K562 (cell line): ENCODE measurements around the gene DESI2. TPM values are rescaled to one million over a fixed set of nuclear protein-coding genes. Genes with fewer than 3 reads are reported as not detected.

ENCODE experiments used
- C11orf30 ChIP-seq: fragments of 450-650 bp; IDR thresholded peaks from 2 replicates; pipeline ENCODE4 v1.6.1; 2016; ENCODE audit warnings: low read depth, mild to moderate bottlenecking
- CBX1 ChIP-seq: sonication (generic); IDR thresholded peaks from 2 replicates; pipeline ENCODE4 v1.6.1; 2016; ENCODE audit warnings: antibody characterized with exemption, low read depth, mild to moderate bottlenecking
- CEBPG ChIP-seq, 3 experiments: fragments of 200-800 bp in 1 of 3; sonication (Bioruptor generic) in 1 of 3; sonication (generic) in 1 of 3; formaldehyde crosslinking in 1 of 3; IDR thresholded peaks in 2 of 3; conservative IDR thresholded peaks in 1 of 3; 2 replicates each; pipeline versions ENCODE4 v1.6.1 to v1.8.0; 2016 to 2022; ENCODE audit warnings: missing compliant biosample characterization in 2 of 3, missing genetic modification characterization in 2 of 3, mild to moderate bottlenecking in 1 of 3, missing genetic modification reagents in 1 of 3
- E2F6 ChIP-seq, 2 experiments: IDR thresholded peaks; 2 replicates each; pipeline ENCODE4 v1.6.1; 2011; ENCODE audit warnings: borderline replicate concordance in 1 of 2, control low read depth in 1 of 2, low read depth in 1 of 2, low read length in 1 of 2, mild to moderate bottlenecking in 1 of 2, mixed read lengths in 1 of 2, moderate library complexity in 1 of 2; ENCODE audit not compliant: insufficient read depth in 1 of 2, insufficient read length in 1 of 2, poor library complexity in 1 of 2, severe bottlenecking in 1 of 2; ENCODE audit errors: extremely low read depth in 1 of 2
- HCFC1 ChIP-seq: IDR thresholded peaks from 2 replicates; pipeline ENCODE4 v1.6.1; 2012; ENCODE audit warnings: low read depth, low read length, improper control_type of control experiment
- KDM4B ChIP-seq, 2 experiments: fragments of 450-650 bp in 1 of 2; sonication (generic) in 1 of 2; IDR thresholded peaks; 2 replicates each; pipeline ENCODE4 v1.6.1; 2016 to 2017; ENCODE audit warnings: borderline replicate concordance in 2 of 2, antibody characterized with exemption in 1 of 2, low read depth in 1 of 2, mild to moderate bottlenecking in 1 of 2
- MAFF ChIP-seq: IDR thresholded peaks from 2 replicates; pipeline ENCODE4 v1.6.1; 2012; ENCODE audit warnings: low read length, improper control_type of control experiment
- MAFG ChIP-seq: fragments of 450-650 bp; conservative IDR thresholded peaks from 2 replicates; pipeline ENCODE4 v1.6.1; 2016; ENCODE audit warnings: missing genetic modification characterization, missing compliant biosample characterization
- MAFK ChIP-seq: IDR thresholded peaks from 2 replicates; pipeline ENCODE4 v1.6.1; 2011; ENCODE audit warnings: low read length, improper control_type of control experiment
- MLLT1 ChIP-seq, 2 experiments: fragments of 450-650 bp; IDR thresholded peaks; 2 replicates each; pipeline ENCODE4 v1.6.1; 2016
- NCOA6 ChIP-seq: fragments of 450-650 bp; IDR thresholded peaks from 2 replicates; pipeline ENCODE4 v1.6.1; 2017; ENCODE audit warnings: mild to moderate bottlenecking
- PTRF ChIP-seq: fragments of 450-650 bp; IDR thresholded peaks from 2 replicates; pipeline ENCODE4 v1.6.1; 2016; ENCODE audit warnings: mild to moderate bottlenecking, missing genetic modification characterization, missing compliant biosample characterization
- ZNF280A ChIP-seq: fragments of 450-650 bp; IDR thresholded peaks from 2 replicates; pipeline ENCODE4 v1.6.1; 2018; ENCODE audit warnings: mild to moderate bottlenecking, low read depth; ENCODE audit not compliant: partially characterized antibody
- ZNF316 ChIP-seq: fragments of 450-650 bp; IDR thresholded peaks from 2 replicates; pipeline ENCODE4 v1.6.1; 2016
- polyA plus RNA-seq, 8 experiments: library from polyadenylated mRNA; depleted of rRNA in 4 of 8; stranded (reverse) in 5 of 8; unstranded in 3 of 8; fragments of >200 nt; fragmentation: Nextera tagmentation in 2 of 8; fragmentation: Illumina TruSeq in 1 of 8; extraction: Ambion mirVana in 2 of 8; extraction: Trizol in 1 of 8; gene quantifications; 2 replicates each; pipeline versions ENCODE4 v1.2.1 to v1.2.3, GENCODE V29; 2011 to 2014; ENCODE audit warnings: inconsistent platforms in 1 of 8, missing spikeins in 1 of 8
- total RNA-seq, 7 experiments: library from RNA; depleted of rRNA in 6 of 7; stranded (reverse); fragments of >200 nt in 6 of 7; fragmentation: Illumina TruSeq in 2 of 7; extraction: Trizol in 2 of 7; gene quantifications; 2 replicates each; pipeline versions ENCODE4 v1.2.1 to v1.2.3, GENCODE V29; 2011 to 2021; ENCODE audit warnings: low replicate concordance in 1 of 7

Gene DESI2
- total and polyA plus RNA-seq, 9 of the 15 experiments (the other 6 are each of a cell fraction or from before 2014, with no cell fraction given), result 17.4 to 59.4 (median 38.4) TPM

- TF ChIP-seq ZNF280A (no peak), NCOA6 (no peak), HCFC1 (no peak), MAFK (peak; percentile 39; the same call in 1 of the 2 replicates), C11orf30 (peak; percentile 72), MLLT1 (IDR thresholded peaks at IDR 0.05) (no peak), MAFG (tag) (peak; percentile 42), KDM4B (IDR thresholded peaks at IDR 0.05; ENCODE audit: borderline replicate concordance in 2 of 2, low read depth in 1 of 2) (no peak), ZNF316 (peak; percentile 88), PTRF (tag) (no peak), MAFF (peak; percentile 41; the same call in 1 of the 2 replicates), E2F6 (IDR thresholded peaks at IDR 0.05; ENCODE audit: borderline replicate concordance in 1 of 2, extremely low read depth in 1 of 2, insufficient read depth in 1 of 2, insufficient read length in 1 of 2, low read depth in 1 of 2, low read length in 1 of 2, poor library complexity in 1 of 2, severe bottlenecking in 1 of 2) (no peak), CEBPG (CRISPR knock-in tag; IDR thresholded peaks at IDR 0.05) (no peak), CEBPG (tag; conservative IDR thresholded peaks at IDR 0.05 in 1 of 2, IDR thresholded peaks at IDR 0.05 in 1 of 2) (no peak), CBX1 (no peak)
Measured at GRCh38 chr1:244667797-244668196, 14.9 kb downstream of the DESI2 start (continued).
